Peyer's patch (tissue), 4 donors: ENCODE data around the gene RAPGEF2. TPM values are rescaled to one million over a fixed set of nuclear protein-coding genes. Genes with fewer than 3 reads are reported as not detected.

Source experiments
- DNase-seq, 3 donors: peaks; one replicate each; pipeline ENCODE4 v3.0.0-alpha.2; 2017 to 2019
- H3K27ac ChIP-seq, 4 donors: fragments of 200-600 bp; sonication (generic); one replicate each; pipeline ENCODE4 v1.5.1; 2016 to 2019
- H3K27me3 ChIP-seq, 2 donors: fragments of 200-600 bp; sonication (generic); one replicate each; pipeline ENCODE4 v1.5.1; 2019
- H3K36me3 ChIP-seq, 3 donors: fragments of 200-600 bp; sonication (generic); one replicate each; pipeline ENCODE4 v1.5.1; 2016 to 2019
- H3K4me1 ChIP-seq, 4 donors: fragments of 200-600 bp; sonication (generic); one replicate each; pipeline ENCODE4 v1.5.1; 2016 to 2019
- H3K4me3 ChIP-seq, 4 donors: fragments of 200-600 bp; sonication (generic); 1 replicate in 3 of 4; 2 replicates in 1 of 4; pipeline ENCODE4 v1.5.1; 2016 to 2019; ENCODE audit warnings: mild to moderate bottlenecking in 1 of 4
- H3K9me3 ChIP-seq, 4 donors: fragments of 200-600 bp; sonication (generic); one replicate each; pipeline ENCODE4 v1.5.1; 2016 to 2019; ENCODE audit warnings: mild to moderate bottlenecking in 1 of 4
- POLR2A ChIP-seq, 2 donors: fragments of 450-650 bp; IDR thresholded peaks; one replicate each; pipeline ENCODE4 v1.5.1; 2017; ENCODE audit warnings: antibody characterized with exemption in 2 of 2, mild to moderate bottlenecking in 2 of 2, moderate library complexity in 2 of 2
- total RNA-seq, 4 donors: library from RNA; depleted of rRNA; stranded (reverse); fragments of >200 nt; gene quantifications; one replicate each; pipeline ENCODE4 v1.1.0, GENCODE V29; 2016
- TF ChIP-seq, protein P1 (sequence below), 6 experiments: fragments of 450-650 bp in 4 of 6; fragments of 200-600 bp in 2 of 6; sonication (generic) in 1 of 6; IDR thresholded peaks; one replicate each; pipeline ENCODE4 v1.5.1; 2017 to 2019; ENCODE audit warnings: antibody characterized with exemption in 6 of 6, mild to moderate bottlenecking in 3 of 6, moderate library complexity in 1 of 6

Gene RAPGEF2
- total RNA-seq, 4 donors from 2014 or later, result 30.1 to 81.7 (median 41.4) TPM

DNA sequence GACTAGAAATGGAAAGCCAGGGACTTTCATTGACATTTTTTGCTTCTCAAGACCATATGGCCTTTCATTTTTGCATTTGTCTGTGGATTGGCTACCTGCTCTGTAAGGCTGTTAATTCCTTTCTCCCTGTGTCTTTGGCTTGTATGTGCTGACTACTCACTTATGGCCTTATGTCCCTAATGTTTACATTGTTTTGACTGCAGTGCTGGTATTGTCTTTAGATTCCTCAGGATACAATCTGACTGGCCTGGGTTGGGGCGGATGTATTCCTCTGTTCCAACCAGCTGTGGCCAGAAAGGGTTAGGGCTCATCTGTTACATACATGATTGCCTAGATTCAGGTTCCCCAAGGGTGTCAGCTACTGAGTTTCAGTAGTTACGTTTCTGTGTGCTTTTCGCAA, 108.1 kb downstream of the RAPGEF2 start:
- peaks cover 0 to 6% (median 0%) of the 10 kb centered on the region in 4 donors for H3K4me1 ChIP-seq
- no peak overlapping the region for H3K4me3 ChIP-seq
- DNase-seq, result no peak
- H3K9me3 ChIP-seq, result no peaks in the 10 kb centered on the region
- H3K27ac ChIP-seq, result no peak overlapping the region
- TF ChIP-seq POLR2A (IDR thresholded peaks at IDR 0.05), result no peak
- TF ChIP-seq, protein P1, sequence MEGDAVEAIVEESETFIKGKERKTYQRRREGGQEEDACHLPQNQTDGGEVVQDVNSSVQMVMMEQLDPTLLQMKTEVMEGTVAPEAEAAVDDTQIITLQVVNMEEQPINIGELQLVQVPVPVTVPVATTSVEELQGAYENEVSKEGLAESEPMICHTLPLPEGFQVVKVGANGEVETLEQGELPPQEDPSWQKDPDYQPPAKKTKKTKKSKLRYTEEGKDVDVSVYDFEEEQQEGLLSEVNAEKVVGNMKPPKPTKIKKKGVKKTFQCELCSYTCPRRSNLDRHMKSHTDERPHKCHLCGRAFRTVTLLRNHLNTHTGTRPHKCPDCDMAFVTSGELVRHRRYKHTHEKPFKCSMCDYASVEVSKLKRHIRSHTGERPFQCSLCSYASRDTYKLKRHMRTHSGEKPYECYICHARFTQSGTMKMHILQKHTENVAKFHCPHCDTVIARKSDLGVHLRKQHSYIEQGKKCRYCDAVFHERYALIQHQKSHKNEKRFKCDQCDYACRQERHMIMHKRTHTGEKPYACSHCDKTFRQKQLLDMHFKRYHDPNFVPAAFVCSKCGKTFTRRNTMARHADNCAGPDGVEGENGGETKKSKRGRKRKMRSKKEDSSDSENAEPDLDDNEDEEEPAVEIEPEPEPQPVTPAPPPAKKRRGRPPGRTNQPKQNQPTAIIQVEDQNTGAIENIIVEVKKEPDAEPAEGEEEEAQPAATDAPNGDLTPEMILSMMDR (IDR thresholded peaks at IDR 0.05), result no peak
- H3K36me3 ChIP-seq, result no peaks in the 10 kb centered on the region
- no peaks in the 10 kb centered on the region for H3K27me3 ChIP-seq

DNA sequence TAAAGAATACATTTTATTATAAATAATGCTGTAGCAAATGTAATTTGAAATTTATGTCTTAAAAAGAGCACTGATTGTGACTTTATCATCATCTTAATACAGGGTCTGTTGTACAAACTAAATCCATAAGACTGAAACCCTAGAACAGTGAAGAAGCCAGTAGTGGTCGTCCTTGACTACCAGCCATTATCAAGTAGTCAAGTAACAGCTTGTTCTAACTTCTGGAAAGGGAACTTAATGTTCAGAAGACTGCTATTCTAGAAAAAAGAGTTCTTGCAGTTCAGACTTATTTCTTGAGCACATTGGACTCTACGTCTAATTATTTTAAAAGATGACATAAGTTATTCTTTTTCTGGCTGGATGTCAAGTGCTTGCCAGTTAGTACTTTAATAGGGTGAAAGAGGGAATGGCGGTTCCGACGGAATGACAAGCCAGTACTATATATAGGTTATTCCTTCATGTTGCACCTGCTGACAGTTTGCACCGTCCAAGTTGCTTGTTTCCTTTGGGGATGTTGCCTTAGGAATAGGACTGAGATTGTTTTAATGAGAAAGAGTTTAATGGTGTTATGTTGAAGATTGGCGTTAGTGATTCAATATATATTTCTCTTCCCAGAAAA, 109.9 kb downstream of the RAPGEF2 start:
- H3K27ac ChIP-seq, result no peak overlapping the region
- DNase-seq, result no peak
- TF ChIP-seq, protein P1 (IDR thresholded peaks at IDR 0.05), result no peak
- no peak for TF ChIP-seq POLR2A (IDR thresholded peaks at IDR 0.05)

DNA sequence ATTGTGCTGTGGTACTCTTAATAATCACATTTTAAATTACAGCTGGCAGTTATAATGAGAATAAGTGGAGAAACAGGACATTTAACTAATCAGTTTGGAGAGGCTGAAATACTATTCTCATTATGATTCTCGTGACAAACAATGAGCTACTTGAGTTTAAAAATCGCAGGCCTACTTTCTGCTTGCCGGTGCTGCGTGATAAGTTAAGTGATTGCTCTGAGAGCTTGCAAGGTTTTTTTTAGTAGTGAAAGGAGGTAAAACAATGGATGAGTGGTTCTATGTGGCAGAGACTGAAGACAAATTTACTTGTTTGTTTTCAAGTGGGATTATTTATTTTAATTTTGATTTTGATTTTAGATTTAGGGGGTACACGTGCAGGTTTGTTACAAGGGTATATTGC, 114.0 kb downstream of the RAPGEF2 start:
- Histone ChIP-seq H3K4me1 (no peaks in the 10 kb centered on the region), H3K36me3 (no peaks in the 10 kb centered on the region), H3K27ac (no peak overlapping the region), H3K4me3 (no peak overlapping the region), H3K9me3 (no peaks in the 10 kb centered on the region), H3K27me3 (no peaks in the 10 kb centered on the region)
- no peak for DNase-seq
- TF ChIP-seq POLR2A (IDR thresholded peaks at IDR 0.05), result no peak
- TF ChIP-seq, protein P1 (IDR thresholded peaks at IDR 0.05), result no peak

More for the DNA sequence above, 109.9 kb downstream of the RAPGEF2 start:
- no peaks in the 10 kb centered on the region for H3K9me3 ChIP-seq
- H3K27me3 ChIP-seq, result no peaks in the 10 kb centered on the region
- H3K36me3 ChIP-seq, result no peaks in the 10 kb centered on the region
- no peaks in the 10 kb centered on the region for H3K4me1 ChIP-seq
- H3K4me3 ChIP-seq, result no peak overlapping the region

DNA sequence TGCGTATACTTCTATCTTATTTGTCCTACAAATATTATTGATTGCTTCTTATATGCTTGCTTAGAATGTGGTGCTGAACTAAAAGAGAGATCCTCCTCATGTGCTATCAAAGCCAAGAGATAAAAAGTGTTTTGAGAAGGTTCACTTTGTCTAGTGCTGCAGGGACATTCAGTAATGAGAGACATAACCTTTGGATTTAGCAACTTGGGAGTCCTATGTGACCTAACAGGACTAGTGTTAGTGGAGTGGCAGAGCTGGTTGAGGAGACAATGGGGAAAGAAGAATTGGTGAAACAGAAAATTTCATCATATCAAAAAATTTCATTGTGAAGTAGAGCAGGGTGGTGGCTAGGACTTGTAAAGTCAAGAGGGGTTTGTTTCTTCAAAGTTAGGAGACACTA, 117.0 kb downstream of the RAPGEF2 start:
- Histone ChIP-seq H3K9me3 (no peaks in the 10 kb centered on the region), H3K4me1 (peaks cover 0 to 6% (median 0%) of the 10 kb centered on the region in 4 donors), H3K4me3 (no peak overlapping the region), H3K36me3 (no peaks in the 10 kb centered on the region), H3K27me3 (no peaks in the 10 kb centered on the region), H3K27ac (no peak overlapping the region)
- TF ChIP-seq, protein P1 (IDR thresholded peaks at IDR 0.05), result no peak
- no peak for TF ChIP-seq POLR2A (IDR thresholded peaks at IDR 0.05)
- DNase-seq, result no peak

DNA sequence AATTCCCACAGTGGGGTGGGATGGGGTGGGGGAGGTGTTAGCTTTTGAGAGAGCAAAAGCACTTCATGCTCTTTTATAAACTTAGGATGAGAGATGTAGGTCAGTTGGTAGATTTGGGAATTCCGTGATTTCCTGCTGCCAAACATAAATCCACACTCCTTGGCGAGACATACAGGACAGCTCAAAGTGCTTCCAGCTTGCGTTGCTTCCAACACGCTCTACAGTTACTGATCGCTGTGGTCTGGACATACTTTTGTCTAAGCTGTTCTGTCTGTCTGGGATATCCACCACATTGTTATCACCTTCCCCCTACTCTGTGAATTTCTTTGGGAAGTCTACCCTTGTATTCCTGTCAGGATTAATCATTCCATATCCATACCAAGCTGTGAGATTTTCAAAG, 117.5 kb downstream of the RAPGEF2 start:
- TF ChIP-seq POLR2A (IDR thresholded peaks at IDR 0.05), result no peak
- TF ChIP-seq, protein P1 (IDR thresholded peaks at IDR 0.05), result no peak
- H3K36me3 ChIP-seq, result no peaks in the 10 kb centered on the region
- H3K27ac ChIP-seq, result no peak overlapping the region
- H3K4me3 ChIP-seq, result no peak overlapping the region
- H3K4me1 ChIP-seq, result peaks cover 0 to 6% (median 0%) of the 10 kb centered on the region in 4 donors
- no peaks in the 10 kb centered on the region for H3K27me3 ChIP-seq
- H3K9me3 ChIP-seq, result no peaks in the 10 kb centered on the region
- DNase-seq, result no peak
